CD4-positive, alpha-beta T cell treated with Interleukin-10 for 1 hour (primary cell): ENCODE data around the gene KCND1.

ENCODE experiments used
- DNase-seq: peaks from one replicate; pipeline ENCODE4 v3.0.0-alpha.2; 2020

The KCND1 gene

DNA sequence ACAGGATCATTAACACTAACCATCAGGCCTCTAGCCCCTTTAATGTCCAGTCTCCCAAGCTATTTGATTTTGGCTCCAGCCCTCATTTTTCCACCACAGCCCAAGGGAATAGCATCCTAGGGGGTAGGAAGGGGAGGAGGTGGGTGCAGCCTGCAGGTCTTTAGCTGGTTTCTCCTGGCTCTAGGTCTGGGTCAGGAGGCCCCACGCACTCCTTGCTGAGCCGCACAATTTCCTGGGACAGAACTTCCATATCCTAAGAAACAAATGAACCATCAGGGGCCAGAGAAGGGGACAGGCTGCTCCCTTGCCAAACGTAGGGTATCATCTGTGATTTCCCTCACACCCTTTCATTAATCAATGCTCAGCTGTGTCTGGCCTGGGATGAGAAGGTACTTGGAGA, 2.4 kb upstream of the KCND1 start:
- DNase-seq = no peak

- peak; percentile 44 for DNase-seq
These were observed 848 bp upstream of the KCND1 start for GRCh38 chrX:48972220-48973164.

GRCh38 chrX:48969471-48969870, 2.2 kb downstream of the KCND1 start:
- no peak for DNase-seq

DNA sequence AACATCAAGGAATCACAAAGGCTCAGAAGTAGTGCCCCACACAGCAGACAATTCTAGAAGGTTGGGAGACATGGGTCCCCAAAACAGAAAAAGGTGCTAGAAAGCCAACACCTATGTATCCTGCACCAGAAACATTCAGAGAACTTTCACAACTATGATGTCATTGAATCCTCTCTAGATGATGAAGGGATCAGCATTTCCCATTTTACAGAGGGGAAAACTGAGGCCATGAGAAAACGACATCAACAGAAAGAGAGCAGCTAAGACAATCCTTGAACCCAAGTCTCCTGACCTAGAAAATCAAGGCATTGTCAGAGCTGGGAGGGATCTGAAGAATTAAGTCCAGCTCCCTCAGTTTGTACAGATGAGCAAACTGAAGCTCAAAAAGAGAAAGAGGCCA, 3.3 kb downstream of the KCND1 start:
- no peak for DNase-seq

GRCh38 chrX:48966796-48967579, 4.7 kb downstream of the KCND1 start:
- DNase-seq = no peak

- DNase-seq = no peak
These were observed 5.7 kb downstream of the KCND1 start for GRCh38 chrX:48965959-48966358.

DNA sequence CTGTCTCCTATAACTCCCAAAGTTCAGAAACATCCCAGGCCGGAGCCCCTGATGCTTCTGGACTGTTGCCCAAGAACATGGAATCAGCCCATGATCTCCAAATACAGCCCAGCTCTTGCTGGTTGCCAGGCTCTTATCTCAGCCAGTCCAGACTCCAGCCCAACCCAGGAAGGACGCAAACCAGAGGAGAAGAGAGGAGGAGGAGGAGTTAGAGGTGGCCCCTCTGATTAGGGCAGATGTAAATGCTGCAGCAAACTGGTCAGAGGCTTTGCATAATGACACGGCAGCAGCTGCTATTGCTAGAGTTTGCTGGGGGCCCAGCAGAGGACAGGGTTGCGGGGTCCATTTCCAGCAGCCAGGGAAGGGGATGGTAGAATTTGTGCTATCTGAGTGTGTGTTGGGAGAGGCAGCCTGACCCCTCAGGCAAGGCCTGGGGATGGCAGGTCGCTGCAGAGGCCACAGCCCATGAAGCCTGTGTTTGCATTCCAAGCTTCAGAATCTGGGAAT, 10.0 kb downstream of the KCND1 start:
- no peak for DNase-seq

- no peak for DNase-seq
These were observed 11.4 kb downstream of the KCND1 start for GRCh38 chrX:48960291-48960690.

- peak; percentile 37 for DNase-seq
These were observed 13.0 kb downstream of the KCND1 start for GRCh38 chrX:48958635-48959094.

- peak; percentile 96 for DNase-seq
These were observed 13.6 kb downstream of the KCND1 start for GRCh38 chrX:48957827-48958634.

GRCh38 chrX:48957477-48957826, 14.2 kb downstream of the KCND1 start, which contains the start of gene OTUD5:
OTUD5 (minus strand) TSS chrX:48957607; CDS start chrX:48957570, 37 bp downstream.
- DNase-seq = peak; percentile 84

- DNase-seq = peak; percentile 69
These were observed 14.8 kb downstream of the KCND1 start for GRCh38 chrX:48956728-48957414.

GRCh38 chrX:48948589-48948988, 23.1 kb downstream of the KCND1 start:
- no peak for DNase-seq

DNA sequence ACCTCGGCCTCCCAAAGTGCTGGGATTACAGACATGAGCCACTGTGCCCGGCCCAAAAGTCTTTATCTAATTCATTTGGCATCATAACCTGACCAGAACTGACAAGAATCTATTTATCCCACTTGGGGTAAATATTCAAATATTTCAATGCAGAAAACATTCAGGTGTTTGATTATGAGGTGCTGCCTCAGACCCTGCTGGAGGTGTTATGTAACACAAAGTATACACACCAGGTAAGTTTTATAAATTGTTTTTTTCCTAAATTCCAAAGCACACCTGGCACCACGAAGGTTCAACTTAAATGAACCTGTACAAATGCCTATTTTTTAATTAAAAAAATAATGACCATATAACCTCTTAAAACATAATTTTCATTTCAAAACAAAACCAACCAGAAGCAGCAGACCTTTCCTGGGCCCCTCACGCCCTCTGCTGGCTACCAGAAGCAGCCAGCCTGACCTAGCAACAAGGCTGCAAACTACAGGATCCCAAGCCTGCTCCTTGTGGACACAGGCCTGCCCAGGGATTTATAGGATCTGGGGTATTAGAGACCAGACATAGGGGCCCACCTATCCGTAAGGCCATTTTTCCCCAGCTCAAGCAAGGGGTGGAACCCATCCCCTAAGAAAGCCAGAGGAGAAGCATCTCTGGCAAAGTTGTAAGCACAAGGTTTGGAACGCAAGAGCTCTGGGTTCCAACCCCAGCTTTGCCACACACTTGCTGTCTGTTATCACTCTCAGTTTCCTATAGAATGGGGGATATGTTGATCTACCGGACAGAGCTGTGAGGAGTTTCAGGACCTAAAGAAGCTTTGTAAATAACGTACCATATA, 25.9 kb downstream of the KCND1 start:
- peak; percentile 69 for DNase-seq

GRCh38 chrX:48942895-48943294, 28.7 kb downstream of the KCND1 start:
- no peak for DNase-seq

DNA sequence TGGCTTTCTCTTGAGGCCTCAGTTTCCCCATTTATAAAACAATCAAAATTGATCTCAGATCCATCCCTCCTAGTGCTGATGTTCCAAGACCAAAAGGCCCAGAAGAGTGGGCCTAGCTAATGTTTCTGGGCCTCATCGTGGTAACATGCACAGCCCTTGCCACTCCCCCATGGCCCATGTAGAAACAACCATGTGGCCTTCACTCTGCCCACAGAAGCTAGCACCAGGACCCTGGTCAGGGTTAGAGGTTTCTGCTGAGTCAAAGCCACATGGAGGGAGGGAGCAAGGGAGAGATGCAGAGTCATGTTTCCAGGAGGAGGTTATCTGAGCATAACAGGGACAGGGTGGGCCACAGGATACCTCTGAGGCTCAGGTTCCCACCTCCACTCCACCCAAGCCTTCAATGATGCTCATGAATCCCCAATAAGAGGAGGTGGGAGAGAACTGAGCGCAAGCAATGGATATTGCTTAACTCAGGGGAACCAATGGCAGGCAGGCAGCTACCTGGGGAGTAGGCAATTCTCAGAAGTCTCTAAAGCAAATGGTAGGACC, 31.2 kb downstream of the KCND1 start:
- DNase-seq = peak; percentile 22

DNA sequence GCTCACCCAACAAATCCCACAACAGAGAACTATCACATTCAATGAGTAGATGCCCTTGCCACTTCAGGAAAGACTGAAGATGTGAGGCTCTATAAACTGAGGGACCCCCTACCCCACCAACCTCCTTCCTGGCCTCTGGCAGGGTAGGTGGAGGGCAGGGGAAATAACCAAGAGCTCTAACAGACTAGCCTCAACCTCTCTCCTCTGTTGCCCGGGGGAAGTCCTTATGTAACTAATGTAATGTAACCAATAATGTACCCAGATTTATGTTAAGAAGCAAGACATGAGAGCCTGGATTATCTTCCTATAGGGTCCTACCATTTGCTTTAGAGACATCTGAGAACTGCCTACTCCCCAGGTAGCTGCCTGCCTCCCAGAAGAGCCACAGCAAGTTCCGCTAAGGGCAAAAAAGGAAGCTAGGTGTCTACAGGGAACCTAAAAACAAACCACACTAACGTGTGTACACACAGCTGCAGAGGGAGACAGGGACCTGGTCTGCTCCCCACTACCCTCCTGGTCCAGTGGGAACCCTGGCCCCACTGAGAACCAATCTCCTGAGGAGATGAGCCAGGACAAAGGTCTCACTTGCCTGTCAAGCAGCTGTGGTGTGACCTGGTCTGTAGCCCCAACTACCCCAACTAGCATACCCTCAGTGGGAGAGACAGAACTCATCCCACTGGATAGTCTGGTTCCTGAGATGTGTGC, 32.0 kb downstream of the KCND1 start:
- peak; percentile 70 for DNase-seq

DNA sequence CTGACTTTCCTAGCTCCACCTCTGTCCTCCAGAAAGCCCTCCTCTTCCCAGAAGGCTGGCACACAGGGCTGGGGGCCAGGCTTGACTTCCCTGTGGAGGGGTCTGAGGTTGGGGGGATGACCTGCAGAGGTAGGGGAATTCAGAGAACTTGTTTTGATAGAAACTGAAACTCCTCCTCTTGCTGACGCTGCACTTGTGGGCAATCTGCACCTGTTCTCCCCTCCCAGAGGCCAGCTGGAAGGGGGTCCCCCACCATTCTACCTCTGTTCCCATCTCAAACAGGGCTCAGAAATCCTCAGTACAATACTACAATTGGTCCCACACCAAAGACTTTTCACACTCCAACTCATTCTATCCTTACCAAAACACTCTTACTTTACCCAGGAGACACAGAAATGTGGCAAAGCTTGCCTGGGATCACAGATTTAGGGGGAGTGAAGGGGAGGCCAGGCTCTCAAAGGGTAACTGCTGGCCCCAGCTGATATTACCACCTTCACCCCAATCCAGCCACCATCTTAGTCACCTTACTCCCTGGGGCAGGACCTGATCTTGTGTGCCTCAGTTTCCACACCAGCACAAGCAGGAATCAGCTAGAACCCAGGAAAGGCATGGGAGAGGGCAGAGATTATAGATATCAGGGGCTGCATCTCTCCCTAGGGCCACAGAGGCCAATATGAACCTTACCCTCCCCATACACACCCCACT, 32.8 kb downstream of the KCND1 start:
- DNase-seq = peak; percentile 91
